Right ventricle myocardium superior (tissue), 1 donor: Measurements from ENCODE around the gene MED13. TPM values are rescaled to one million over a fixed set of nuclear protein-coding genes. Genes with fewer than 3 reads are reported as not detected.
"Not testable (repeated sequence)": the region's sequence is repeated elsewhere in the genome, so short reads cannot be mapped to it uniquely, and the experiment has no call there.

ENCODE experiments used
- ATAC-seq: fragments of 200-7000 bp; cut with Tn5 transposase; one replicate; pipeline ENCODE4 v1.9.1; 2020; ENCODE audit warnings: mild to moderate bottlenecking; ENCODE audit not compliant: poor library complexity
- DNase-seq: peaks from one replicate; pipeline ENCODE4 v3.0.0-alpha.2; 2020
- intact Hi-C: fragments of 100-400 bp; cut with DNase I; formaldehyde crosslinking; loops from one replicate; pipeline ENCODE4 v1.11.2; 2022
- total RNA-seq: library from RNA; stranded (reverse); fragmentation: NEBNext Ultra II Directional; extraction: Animal tissue kit (Norgen Biotek cat#: 25700); gene quantifications from one replicate; pipeline ENCODE4 v1.2.1, GENCODE V29; 2021
- donor health status: DM: no; HTN: yes; CAD: no; lungs with severe emphysema.

Gene MED13
- total RNA-seq, 1 donor from 2014 or later, result 25.1 TPM

- intact Hi-C loops, result no loop called here
- DNase-seq (no peak), ATAC-seq (no peak)
These were observed 109.5 kb downstream of the MED13 start for GRCh38 chr17:61955619-61956018.

GRCh38 chr17:61947367-61948078, 117.6 kb downstream of the MED13 start:
- ATAC-seq, result no peak
- intact Hi-C loops, result no loop called here
- DNase-seq, result no peak

- ATAC-seq, result no peak
- DNase-seq, result no peak
- intact Hi-C loops, result no loop called here
These were observed 118.7 kb downstream of the MED13 start for GRCh38 chr17:61946359-61946758.

- DNase-seq, result no peak
- intact Hi-C loops, result no loop called here
- ATAC-seq, result no peak
These were observed 122.0 kb downstream of the MED13 start for GRCh38 chr17:61943117-61943516.

- ATAC-seq (no peak), DNase-seq (no peak)
- intact Hi-C loops, result no loop called here
These were observed 123.0 kb downstream of the MED13 start for GRCh38 chr17:61942085-61942484.

GRCh38 chr17:61928101-61928436, 137.0 kb downstream of the MED13 start:
- DNase-seq (no peak), ATAC-seq (no peak)
- intact Hi-C loops, result loop anchor here (5.0 kb wide), 1 partner anchor 139 kb away; the partner anchor contains the start of gene MED13

- intact Hi-C loops, result loop anchor here (5.0 kb wide), 1 partner anchor 140 kb away; the partner anchor contains the start of gene MED13
- DNase-seq (peak; percentile 98), ATAC-seq (peak; percentile 100)
These were observed 137.6 kb downstream of the MED13 start, which contains the start of gene INTS2 for GRCh38 chr17:61927208-61928100. INTS2 (minus strand) TSS chr17:61927982; CDS start chr17:61926644, 1,338 bp downstream.

- DNase-seq (no peak), ATAC-seq (peak; percentile 18)
- intact Hi-C loops, result loop anchor here (5.0 kb wide), 1 partner anchor 140 kb away; the partner anchor contains the start of gene MED13
These were observed 138.3 kb downstream of the MED13 start for GRCh38 chr17:61926826-61927207.

- intact Hi-C loops, DNase-seq, ATAC-seq: not testable (repeated sequence)
These were observed 149.9 kb downstream of the MED13 start for GRCh38 chr17:61915162-61915561.

GRCh38 chr17:61908292-61909037, 156.6 kb downstream of the MED13 start:
- intact Hi-C loops, result no loop called here
- ATAC-seq (no peak), DNase-seq (no peak)

GRCh38 chr17:61907361-61907760, 157.7 kb downstream of the MED13 start:
- intact Hi-C loops, result no loop called here
- DNase-seq (no peak), ATAC-seq (no peak)

- intact Hi-C loops, result no loop called here
- DNase-seq (no peak), ATAC-seq (no peak)
These were observed 160.9 kb downstream of the MED13 start for GRCh38 chr17:61904094-61904710.

- no peak for ATAC-seq
- DNase-seq, result no peak
- intact Hi-C loops, result no loop called here
These were observed 161.8 kb downstream of the MED13 start for GRCh38 chr17:61903251-61903650.

- intact Hi-C loops, result no loop called here
- DNase-seq (no peak), ATAC-seq (no peak)
These were observed 167.4 kb downstream of the MED13 start for GRCh38 chr17:61897548-61898180.

- intact Hi-C loops, result no loop called here
- no peak for ATAC-seq
- DNase-seq, result no peak
These were observed 169.7 kb downstream of the MED13 start for GRCh38 chr17:61895391-61895790.

GRCh38 chr17:61894310-61894709, 170.8 kb downstream of the MED13 start:
- intact Hi-C loops, ATAC-seq, DNase-seq: not testable (repeated sequence)
